Measurements from ENCODE around the gene PELI1. TPM values are rescaled to one million over a fixed set of nuclear protein-coding genes. Genes with fewer than 3 reads are reported as not detected.

Gene PELI1
- total RNA-seq, 1 experiment from 2014 or later: 61.0 TPM

- H3K4me1 Mint-ChIP-seq: peaks cover 0 to 5% of the 10 kb centered on the region in 2 experiments; a peak in 1 of 4 replicates
- H3K9ac ChIP-seq (ENCODE audit: extremely low read depth, insufficient read length, low read length): no peak overlapping the region
Measured at GRCh38 chr2:64105670-64106461, 38.4 kb downstream of the PELI1 start.

More at GRCh38 chr2:64105670-64106461, 38.4 kb downstream of the PELI1 start:
- Mint-ChIP-seq H3K9me3 (no peaks in the 10 kb centered on the region), H3K4me3 (no peak overlapping the region), H3K27me3 (ENCODE audit: low read depth) (no peaks in the 10 kb centered on the region), H3K36me3 (ENCODE audit: insufficient read depth in 1 of 3, low read depth in 3 of 3) (peaks cover 17 to 50% (median 34%) of the 10 kb centered on the region in 3 experiments), H3K27ac (peak overlapping the region in 1 of 3 experiments; percentile 25; a peak in 2 of 7 replicates)
- Histone ChIP-seq H3K56ac (ENCODE audit: insufficient read length, low read depth, low read length) (no peak overlapping the region), H2BK12ac (ENCODE audit: insufficient read length, low read depth, low read length) (no peak overlapping the region), H3K79me2 (ENCODE audit: insufficient read depth, low read length) (peaks cover 3% of the 10 kb centered on the region; the same call in 1 of the 2 replicates), H3K4me1 (ENCODE audit: insufficient read depth, low read length) (no peaks in the 10 kb centered on the region), H2BK20ac (ENCODE audit: low read depth, low read length, poor library complexity, severe bottlenecking) (no peak overlapping the region), H3K23me2 (ENCODE audit: insufficient read length, low read depth, low read length, poor library complexity, severe bottlenecking) (no peaks in the 10 kb centered on the region), H2AFZ (ENCODE audit: low read length) (no peak overlapping the region), H3K23ac (ENCODE audit: insufficient read length, low read depth, low read length) (no peak overlapping the region), H2BK120ac (ENCODE audit: low read depth, low read length, poor library complexity, severe bottlenecking) (no peak overlapping the region), H3K27me3 (ENCODE audit: insufficient read depth, low read length) (no peaks in the 10 kb centered on the region), H4K5ac (ENCODE audit: insufficient read length, low read depth, low read length) (no peak overlapping the region), H4K91ac (ENCODE audit: insufficient read length, low read depth, low read length) (no peak overlapping the region), H2AK5ac (ENCODE audit: insufficient read length, low read length) (no peak overlapping the region), H2BK5ac (ENCODE audit: insufficient read length, low read length) (no peak overlapping the region), H3K79me1 (ENCODE audit: insufficient read depth, low read depth, low read length, poor library complexity, severe bottlenecking) (peaks cover 8% of the 10 kb centered on the region), H2BK15ac (ENCODE audit: low read depth, low read length) (no peak overlapping the region), H4K8ac (replicated peaks; ENCODE audit: insufficient read length, low read depth, low read length) (no peak overlapping the region), H4K20me1 (ENCODE audit: control insufficient read depth, insufficient read depth, insufficient read length) (no peaks in the 10 kb centered on the region), H3K18ac (ENCODE audit: insufficient read length, low read depth, low read length) (no peak overlapping the region), H3K9me3 (ENCODE audit: control insufficient read depth, low read depth, low read length) (no peaks in the 10 kb centered on the region), H3T11ph (ENCODE audit: low read length) (no peak overlapping the region), H3K4ac (ENCODE audit: low read depth, low read length) (no peak overlapping the region), H3K4me2 (ENCODE audit: insufficient read depth, insufficient read length, low read length) (no peak overlapping the region), H3K27ac (ENCODE audit: insufficient read length, low read depth, low read length) (no peak overlapping the region), H3K14ac (ENCODE audit: insufficient read depth, low read length) (no peak overlapping the region)
- WGBS (ENCODE audit: extremely low coverage, insufficient read length, low lambda C conversion rate): no CpG with 5 or more reads among the region's 5 CpGs
- no peak for TF ChIP-seq CTCF (conservative IDR thresholded peaks at IDR 0.05)
- DNase-seq: no peak

Measured in H9 (cell line).